Osteoblast (primary cell): Measurements from ENCODE around the gene CAPZA2. TPM values are rescaled to one million over a fixed set of nuclear protein-coding genes. Genes with fewer than 3 reads are reported as not detected.
"Not testable (repeated sequence)": the region's sequence is repeated elsewhere in the genome, so short reads cannot be mapped to it uniquely, and the experiment has no call there.

Source experiments
- DNase-seq: peaks from one replicate; pipeline ENCODE4 v3.0.0; 2011; ENCODE audit warnings: low spot score, mixed read lengths; ENCODE audit not compliant: insufficient read length; ENCODE audit errors: missing footprints
- H2AFZ ChIP-seq: 2 replicates; pipeline ENCODE4 v1.6.0; 2011; ENCODE audit warnings: mild to moderate bottlenecking, low read length
- H3K27ac ChIP-seq: 2 replicates; pipeline ENCODE4 v1.5.1; 2011; ENCODE audit warnings: mild to moderate bottlenecking, low read depth, low read length, moderate library complexity
- H3K27me3 ChIP-seq: 2 replicates; pipeline ENCODE4 v1.6.0; 2012; ENCODE audit warnings: mild to moderate bottlenecking, control low read depth, inconsistent platforms, low read length, moderate library complexity; ENCODE audit not compliant: insufficient read depth
- H3K36me3 ChIP-seq: 2 replicates; pipeline ENCODE4 v1.5.1; 2011; ENCODE audit warnings: mild to moderate bottlenecking, low read length, control low read depth, moderate library complexity; ENCODE audit not compliant: insufficient read depth
- H3K4me1 ChIP-seq: 2 replicates; pipeline ENCODE4 v1.5.1; 2011; ENCODE audit warnings: mild to moderate bottlenecking, low read length, control low read depth, moderate library complexity; ENCODE audit not compliant: insufficient read depth
- H3K4me2 ChIP-seq: 2 replicates; pipeline ENCODE4 v1.6.0; 2011; ENCODE audit warnings: mild to moderate bottlenecking, low read length; ENCODE audit not compliant: insufficient read depth
- H3K4me3 ChIP-seq: fragments of 200-600 bp; sonication (generic); 3 replicates; pipeline ENCODE4 v1.5.1; 2012; ENCODE audit warnings: mild to moderate bottlenecking, low read length, inconsistent platforms; ENCODE audit not compliant: insufficient read depth
- H3K79me2 ChIP-seq: 2 replicates; pipeline ENCODE4 v1.6.0; 2012; ENCODE audit warnings: mild to moderate bottlenecking, low read length, control low read depth, inconsistent platforms; ENCODE audit not compliant: insufficient read depth
- H3K9me3 ChIP-seq: 2 replicates; pipeline ENCODE4 v1.5.1; 2011; ENCODE audit warnings: low read depth, low read length, control low read depth
- H4K20me1 ChIP-seq: 2 replicates; pipeline ENCODE4 v1.6.0; 2012; ENCODE audit warnings: mild to moderate bottlenecking, low read length, control low read depth; ENCODE audit not compliant: insufficient read depth
- total RNA-seq: library from RNA; depleted of rRNA; stranded (reverse); fragments of >200 nt; gene quantifications from 2 replicates; pipeline ENCODE4 v1.2.3, GENCODE V29; 2012
- TF ChIP-seq, protein P1 (sequence below): IDR thresholded peaks from 2 replicates; pipeline ENCODE4 v1.5.1; 2011; ENCODE audit warnings: mild to moderate bottlenecking, low read depth, low read length, moderate library complexity; ENCODE audit errors: extremely low read depth

Gene CAPZA2
- total RNA-seq, 1 donor, result 173 TPM

DNA sequence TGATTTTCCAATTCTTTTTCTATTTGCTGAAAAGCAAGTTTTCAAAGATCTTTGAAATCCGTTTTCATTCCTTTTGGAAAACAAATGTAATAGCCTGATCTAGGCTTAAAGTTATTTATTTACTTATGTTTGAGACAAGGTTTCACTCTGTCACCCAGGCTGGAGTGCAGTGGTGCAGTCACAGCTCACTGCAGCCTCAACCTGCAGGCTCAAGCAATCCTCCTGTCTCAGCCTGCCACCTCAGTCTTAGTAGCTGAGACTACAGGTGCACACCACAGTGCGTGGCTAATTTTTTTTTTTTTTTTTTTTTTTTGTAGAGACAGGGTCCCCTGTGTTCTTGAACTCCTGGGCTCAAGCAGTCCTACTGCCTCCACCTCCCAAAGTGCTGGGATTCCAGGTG lies 95.5 kb downstream of the CAPZA2 start:
- Histone ChIP-seq H3K4me1 (peaks cover 15% of the 10 kb centered on the region), H3K36me3 (no peaks in the 10 kb centered on the region), H3K27ac (no peak overlapping the region), H2AFZ (no peak overlapping the region), H3K79me2 (peaks cover 83% of the 10 kb centered on the region), H3K4me2 (no peak overlapping the region), H3K4me3 (no peak overlapping the region), H3K9me3 (no peaks in the 10 kb centered on the region), H4K20me1 (peaks cover 7% of the 10 kb centered on the region), H3K27me3 (no peaks in the 10 kb centered on the region)
- TF ChIP-seq, protein P1, sequence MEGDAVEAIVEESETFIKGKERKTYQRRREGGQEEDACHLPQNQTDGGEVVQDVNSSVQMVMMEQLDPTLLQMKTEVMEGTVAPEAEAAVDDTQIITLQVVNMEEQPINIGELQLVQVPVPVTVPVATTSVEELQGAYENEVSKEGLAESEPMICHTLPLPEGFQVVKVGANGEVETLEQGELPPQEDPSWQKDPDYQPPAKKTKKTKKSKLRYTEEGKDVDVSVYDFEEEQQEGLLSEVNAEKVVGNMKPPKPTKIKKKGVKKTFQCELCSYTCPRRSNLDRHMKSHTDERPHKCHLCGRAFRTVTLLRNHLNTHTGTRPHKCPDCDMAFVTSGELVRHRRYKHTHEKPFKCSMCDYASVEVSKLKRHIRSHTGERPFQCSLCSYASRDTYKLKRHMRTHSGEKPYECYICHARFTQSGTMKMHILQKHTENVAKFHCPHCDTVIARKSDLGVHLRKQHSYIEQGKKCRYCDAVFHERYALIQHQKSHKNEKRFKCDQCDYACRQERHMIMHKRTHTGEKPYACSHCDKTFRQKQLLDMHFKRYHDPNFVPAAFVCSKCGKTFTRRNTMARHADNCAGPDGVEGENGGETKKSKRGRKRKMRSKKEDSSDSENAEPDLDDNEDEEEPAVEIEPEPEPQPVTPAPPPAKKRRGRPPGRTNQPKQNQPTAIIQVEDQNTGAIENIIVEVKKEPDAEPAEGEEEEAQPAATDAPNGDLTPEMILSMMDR, result no peak
- DNase-seq, result no peak

DNA sequence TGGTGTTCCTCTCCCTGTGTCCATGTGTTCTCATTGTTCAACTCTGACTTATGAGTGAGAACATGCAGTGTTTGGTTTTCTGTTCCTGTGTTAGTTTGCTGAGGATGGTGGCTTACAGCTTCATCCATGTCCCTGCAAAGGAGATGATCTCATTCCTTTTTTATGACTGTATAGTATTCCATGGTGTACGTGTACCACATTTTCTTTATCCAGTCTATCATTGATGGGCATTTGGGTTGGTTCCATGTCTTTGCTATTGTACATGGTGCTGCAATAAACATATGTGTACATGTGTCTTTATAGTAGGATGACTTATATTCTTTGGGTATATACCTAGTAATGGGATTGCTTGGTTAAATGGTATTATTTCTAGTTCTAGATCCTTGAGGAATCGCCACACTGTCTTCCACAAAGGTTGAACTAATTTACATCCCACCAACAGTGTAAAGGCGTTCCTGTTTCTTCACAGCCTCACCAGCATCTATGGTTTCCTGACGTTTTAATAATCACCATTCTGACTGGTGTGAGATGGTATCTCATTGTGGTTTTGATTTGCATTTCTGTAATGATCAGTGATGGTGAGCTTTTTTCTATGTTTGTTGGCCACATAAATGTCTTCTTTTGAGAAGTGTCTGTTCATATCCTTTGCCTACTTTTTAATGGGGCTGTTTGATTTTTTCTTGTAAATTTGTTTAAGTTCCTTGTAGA lies 99.7 kb downstream of the CAPZA2 start:
- H3K36me3 ChIP-seq, H3K4me3 ChIP-seq, H3K27ac ChIP-seq, H3K9me3 ChIP-seq, H3K4me1 ChIP-seq, H3K27me3 ChIP-seq, DNase-seq, H3K4me2 ChIP-seq, H2AFZ ChIP-seq: not testable (repeated sequence)
- Histone ChIP-seq H3K79me2 (peaks cover 85% of the 10 kb centered on the region), H4K20me1 (peaks cover 26% of the 10 kb centered on the region)

DNA sequence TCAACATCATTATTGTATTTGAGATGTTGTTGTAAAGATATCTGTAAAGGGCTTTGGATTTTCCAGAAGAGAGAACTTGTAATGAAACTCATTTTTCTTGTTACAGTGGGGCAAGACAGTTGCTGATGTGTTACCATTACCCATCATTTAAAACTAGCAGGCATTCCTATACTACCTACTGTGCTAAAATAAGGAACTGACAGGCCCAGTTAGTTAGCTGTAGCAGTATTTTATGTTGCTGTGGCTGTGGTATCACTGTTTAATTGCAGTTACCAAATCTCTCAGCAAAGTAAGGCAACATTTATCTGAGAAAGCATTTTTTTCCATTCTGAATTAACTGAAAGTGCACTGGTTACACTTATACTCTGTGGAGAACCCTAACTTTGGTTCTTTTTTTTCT lies 100.8 kb downstream of the CAPZA2 start:
- H3K79me2 ChIP-seq, result peaks cover 83% of the 10 kb centered on the region

DNA sequence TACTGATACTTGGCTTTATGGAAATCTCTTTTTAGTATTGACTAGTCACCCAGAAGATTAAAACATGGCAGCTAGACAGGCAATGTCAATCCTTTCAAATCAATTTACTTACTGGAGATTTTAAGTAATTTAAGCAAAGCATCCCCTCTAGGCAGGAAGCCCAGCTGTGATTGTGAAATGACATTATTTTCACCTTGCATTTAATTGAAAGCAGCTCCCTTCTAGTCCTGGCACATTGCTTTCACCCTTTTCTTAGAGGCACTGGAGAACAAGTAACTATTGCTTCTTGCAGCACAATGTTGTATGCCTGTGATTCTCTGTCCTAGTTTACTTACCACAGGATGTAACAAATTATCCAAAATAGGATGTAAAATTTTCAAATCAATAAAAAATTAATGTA lies 104.2 kb downstream of the CAPZA2 start:
- no peaks in the 10 kb centered on the region for H3K4me1 ChIP-seq
- H3K36me3 ChIP-seq, result no peaks in the 10 kb centered on the region
- no peak overlapping the region for H3K4me2 ChIP-seq
- no peak overlapping the region for H3K4me3 ChIP-seq
- peaks cover 76% of the 10 kb centered on the region for H3K79me2 ChIP-seq
- H2AFZ ChIP-seq, result no peak overlapping the region
- H3K27ac ChIP-seq, result no peak overlapping the region
- peaks cover 32% of the 10 kb centered on the region for H4K20me1 ChIP-seq
- TF ChIP-seq, protein P1, result no peak
- H3K27me3 ChIP-seq, result no peaks in the 10 kb centered on the region
- no peaks in the 10 kb centered on the region for H3K9me3 ChIP-seq
- no peak for DNase-seq

More for the DNA sequence above, 100.8 kb downstream of the CAPZA2 start:
- no peak overlapping the region for H3K4me2 ChIP-seq
- no peak overlapping the region for H2AFZ ChIP-seq
- no peak overlapping the region for H3K27ac ChIP-seq
- DNase-seq, result no peak
- no peaks in the 10 kb centered on the region for H3K9me3 ChIP-seq
- TF ChIP-seq, protein P1, result no peak
- H4K20me1 ChIP-seq, result peaks cover 28% of the 10 kb centered on the region
- no peaks in the 10 kb centered on the region for H3K4me1 ChIP-seq
- no peaks in the 10 kb centered on the region for H3K27me3 ChIP-seq
- H3K4me3 ChIP-seq, result no peak overlapping the region
- H3K36me3 ChIP-seq, result no peaks in the 10 kb centered on the region
